GM12892 (cell line): ENCODE results near the gene PKP2.

Source experiments
- POLR2A ChIP-seq: IDR thresholded peaks from 2 replicates; pipeline ENCODE4 v1.6.1; 2011; ENCODE audit warnings: low read depth, low read length, control low read depth
- POLR2AphosphoS5 ChIP-seq: IDR thresholded peaks from 2 replicates; pipeline ENCODE4 v1.6.1; 2011; ENCODE audit warnings: low read depth, low read length, control low read depth
- TAF1 ChIP-seq: IDR thresholded peaks from 2 replicates; pipeline ENCODE4 v1.6.1; 2011; ENCODE audit warnings: low read depth, mild to moderate bottlenecking, control low read depth, low read length, borderline replicate concordance

DNA sequence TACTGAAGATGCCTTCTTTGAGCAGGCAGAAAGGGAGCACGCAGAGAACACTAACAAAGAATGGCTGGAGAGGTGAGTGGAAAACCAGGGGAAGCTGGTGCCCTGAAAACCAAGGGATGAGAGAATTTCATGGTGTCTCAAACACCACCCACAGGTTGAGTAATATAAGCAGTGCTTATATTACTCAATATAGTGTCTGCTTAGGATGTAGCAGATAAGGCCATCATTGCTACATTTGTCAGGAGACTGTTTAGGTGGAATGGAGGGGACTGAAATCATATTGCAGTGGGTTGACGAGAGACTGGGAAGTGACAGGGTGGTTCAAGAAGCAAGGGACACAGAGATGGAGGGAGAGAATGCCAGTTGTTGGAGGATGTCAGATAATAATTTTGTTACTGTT is 20.6 kb downstream of the PKP2 start:
- no peak for TF ChIP-seq POLR2A
- no peak for TF ChIP-seq POLR2AphosphoS5
- TF ChIP-seq TAF1 = no peak
